ENCODE data around the gene CNBP.
"Not testable (repeated sequence)": the region's sequence is repeated elsewhere in the genome, so short reads cannot be mapped to it uniquely, and the experiment has no call there.

The CNBP gene

DNA sequence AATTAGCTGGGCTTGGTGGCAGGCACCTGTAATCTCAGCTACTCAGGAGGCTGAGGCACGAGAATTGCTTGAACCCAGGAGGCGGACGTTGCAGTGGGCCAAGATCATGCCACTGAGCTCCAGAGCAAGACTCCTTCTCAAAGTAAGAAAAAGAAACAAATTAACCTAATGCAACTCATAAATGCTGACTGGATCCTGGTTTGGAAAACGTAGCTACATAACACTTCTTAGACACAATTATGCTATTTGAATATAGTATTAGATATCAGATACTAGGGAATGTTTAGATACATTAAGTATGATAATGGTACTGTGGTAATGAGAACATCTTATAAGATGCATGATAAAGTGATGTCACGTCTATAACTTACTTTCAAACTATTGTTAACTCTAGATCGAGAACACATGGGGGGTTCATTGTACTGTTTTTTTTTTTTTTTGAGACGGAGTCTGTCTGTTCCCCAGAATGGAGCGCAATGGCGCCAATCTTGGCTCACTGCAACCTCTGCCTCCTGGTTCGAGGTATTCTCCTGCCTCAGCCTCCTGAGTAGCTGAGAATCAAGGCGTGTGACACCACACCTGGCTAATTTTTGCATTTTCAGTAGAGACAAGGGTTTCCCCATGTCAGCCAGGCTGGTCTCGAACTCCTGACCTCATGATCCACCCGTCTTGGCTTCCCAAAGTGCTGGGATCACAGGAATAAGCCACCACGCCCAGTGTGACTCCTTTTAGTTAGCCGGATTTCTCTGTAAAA, 16.9 kb downstream of the CNBP start:
- Histone ChIP-seq H2AFZ (ENCODE audit: low read length) (no peak overlapping the region), H3K79me2 (ENCODE audit: insufficient read depth, low read length) (peaks cover 25% of the 10 kb centered on the region; the same call in 1 of the 2 replicates), H3K9ac (ENCODE audit: low read depth, low read length, poor library complexity, severe bottlenecking) (no peak overlapping the region), H3K27me3 (ENCODE audit: insufficient read depth, low read length, poor library complexity, severe bottlenecking) (no peaks in the 10 kb centered on the region), H3K4me3 (ENCODE audit: low read length, poor library complexity, severe bottlenecking) (no peak overlapping the region), H3K36me3 (ENCODE audit: insufficient read depth, low read length) (peaks cover 48% of the 10 kb centered on the region), H4K20me1 (ENCODE audit: insufficient read depth, low read length, poor library complexity, severe bottlenecking) (peaks cover 26% of the 10 kb centered on the region), H3K4me1 (ENCODE audit: insufficient read depth, low read length, poor library complexity, severe bottlenecking) (peaks cover 11% of the 10 kb centered on the region), H3K4me2 (ENCODE audit: low read depth, low read length, poor library complexity, severe bottlenecking) (no peak overlapping the region), H3K9me3 (ENCODE audit: insufficient read depth, low read depth, low read length) (no peaks in the 10 kb centered on the region), H3K9me2 (replicated peaks; ENCODE audit: low read depth, low read length) (no peaks in the 10 kb centered on the region), H3F3A (ENCODE audit: low read depth) (peaks cover 4% of the 10 kb centered on the region)
- TF ChIP-seq, protein P1, sequence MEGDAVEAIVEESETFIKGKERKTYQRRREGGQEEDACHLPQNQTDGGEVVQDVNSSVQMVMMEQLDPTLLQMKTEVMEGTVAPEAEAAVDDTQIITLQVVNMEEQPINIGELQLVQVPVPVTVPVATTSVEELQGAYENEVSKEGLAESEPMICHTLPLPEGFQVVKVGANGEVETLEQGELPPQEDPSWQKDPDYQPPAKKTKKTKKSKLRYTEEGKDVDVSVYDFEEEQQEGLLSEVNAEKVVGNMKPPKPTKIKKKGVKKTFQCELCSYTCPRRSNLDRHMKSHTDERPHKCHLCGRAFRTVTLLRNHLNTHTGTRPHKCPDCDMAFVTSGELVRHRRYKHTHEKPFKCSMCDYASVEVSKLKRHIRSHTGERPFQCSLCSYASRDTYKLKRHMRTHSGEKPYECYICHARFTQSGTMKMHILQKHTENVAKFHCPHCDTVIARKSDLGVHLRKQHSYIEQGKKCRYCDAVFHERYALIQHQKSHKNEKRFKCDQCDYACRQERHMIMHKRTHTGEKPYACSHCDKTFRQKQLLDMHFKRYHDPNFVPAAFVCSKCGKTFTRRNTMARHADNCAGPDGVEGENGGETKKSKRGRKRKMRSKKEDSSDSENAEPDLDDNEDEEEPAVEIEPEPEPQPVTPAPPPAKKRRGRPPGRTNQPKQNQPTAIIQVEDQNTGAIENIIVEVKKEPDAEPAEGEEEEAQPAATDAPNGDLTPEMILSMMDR (conservative IDR thresholded peaks at IDR 0.05; ENCODE audit: low read length), result no peak
- TF ChIP-seq EZH2phosphoT487 (IDR thresholded peaks at IDR 0.05; ENCODE audit: borderline replicate concordance), result no peak

DNA sequence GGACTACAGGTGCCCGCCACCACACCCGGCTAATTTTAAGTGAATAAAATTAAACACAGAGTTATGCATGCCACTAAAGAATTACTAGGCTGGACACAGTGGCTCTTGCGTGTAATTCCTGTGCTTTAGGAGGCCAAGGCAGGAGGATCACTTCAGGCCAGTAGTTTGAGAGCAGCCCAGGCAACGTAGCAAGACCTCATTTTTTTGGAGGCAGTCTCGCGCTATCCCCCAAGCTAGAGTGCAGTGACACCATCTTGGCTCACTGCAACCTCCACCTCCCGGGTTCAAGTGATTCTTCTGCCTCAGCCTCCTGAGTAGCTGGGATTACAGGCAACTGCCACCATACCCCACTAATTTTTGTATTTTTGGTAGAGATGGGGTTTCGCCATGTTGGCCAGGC, 18.1 kb downstream of the CNBP start:
- H3K4me2 ChIP-seq (ENCODE audit: low read depth, low read length, poor library complexity, severe bottlenecking); H2AFZ ChIP-seq (ENCODE audit: low read length); H3K4me3 ChIP-seq (ENCODE audit: low read length, poor library complexity, severe bottlenecking); H3K9ac ChIP-seq (ENCODE audit: low read depth, low read length, poor library complexity, severe bottlenecking); H3F3A ChIP-seq (ENCODE audit: low read depth); H3K27me3 ChIP-seq (ENCODE audit: insufficient read depth, low read length, poor library complexity, severe bottlenecking); H3K9me3 ChIP-seq (ENCODE audit: insufficient read depth, low read depth, low read length); H3K9me2 ChIP-seq (replicated peaks; ENCODE audit: low read depth, low read length): not testable (repeated sequence)
- Histone ChIP-seq H3K79me2 (ENCODE audit: insufficient read depth, low read length) (peaks cover 15% of the 10 kb centered on the region), H3K36me3 (ENCODE audit: insufficient read depth, low read length) (peaks cover 38% of the 10 kb centered on the region), H4K20me1 (ENCODE audit: insufficient read depth, low read length, poor library complexity, severe bottlenecking) (peaks cover 17% of the 10 kb centered on the region), H3K4me1 (ENCODE audit: insufficient read depth, low read length, poor library complexity, severe bottlenecking) (peaks cover 13% of the 10 kb centered on the region)

DNA sequence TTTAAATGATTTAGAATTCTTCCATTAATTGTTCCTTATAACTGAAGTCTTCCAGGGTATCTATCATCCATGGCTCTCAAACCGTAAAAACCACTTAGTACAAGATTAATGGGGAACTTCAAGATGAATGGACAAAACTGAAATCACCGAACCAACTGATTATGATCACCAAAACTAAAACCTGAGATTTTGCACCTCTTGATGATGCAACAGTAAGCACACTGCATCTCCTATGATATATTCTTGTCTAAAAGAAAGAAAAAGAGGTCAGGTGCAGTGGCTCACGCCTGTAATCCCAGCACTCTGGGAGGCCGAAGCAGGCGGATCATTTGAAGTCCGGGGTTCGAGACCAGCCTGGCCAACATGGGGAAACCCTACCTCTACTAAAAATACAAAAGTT, 19.2 kb downstream of the CNBP start:
- peaks cover 6% of the 10 kb centered on the region for H4K20me1 ChIP-seq (ENCODE audit: insufficient read depth, low read length, poor library complexity, severe bottlenecking)
- H3K36me3 ChIP-seq (ENCODE audit: insufficient read depth, low read length), result peaks cover 27% of the 10 kb centered on the region; the same call in 1 of the 2 replicates
- no peak overlapping the region for H3K9ac ChIP-seq (ENCODE audit: low read depth, low read length, poor library complexity, severe bottlenecking)

More for the DNA sequence above, 19.2 kb downstream of the CNBP start:
- Histone ChIP-seq H3K27me3 (ENCODE audit: insufficient read depth, low read length, poor library complexity, severe bottlenecking) (no peaks in the 10 kb centered on the region), H3F3A (ENCODE audit: low read depth) (peaks cover 2% of the 10 kb centered on the region; the same call in 1 of the 2 replicates), H3K9me2 (replicated peaks; ENCODE audit: low read depth, low read length) (no peaks in the 10 kb centered on the region), H2AFZ (ENCODE audit: low read length) (no peak overlapping the region), H3K79me2 (ENCODE audit: insufficient read depth, low read length) (peaks cover 23% of the 10 kb centered on the region), H3K4me1 (ENCODE audit: insufficient read depth, low read length, poor library complexity, severe bottlenecking) (peaks cover 21% of the 10 kb centered on the region), H3K9me3 (ENCODE audit: insufficient read depth, low read depth, low read length) (no peaks in the 10 kb centered on the region), H3K4me2 (ENCODE audit: low read depth, low read length, poor library complexity, severe bottlenecking) (no peak overlapping the region), H3K4me3 (ENCODE audit: low read length, poor library complexity, severe bottlenecking) (no peak overlapping the region)
- no peak for TF ChIP-seq EZH2phosphoT487 (IDR thresholded peaks at IDR 0.05; ENCODE audit: borderline replicate concordance)
- TF ChIP-seq, protein P1 (conservative IDR thresholded peaks at IDR 0.05; ENCODE audit: low read length), result no peak

All from Loucy (cell line).